HepG2 (cell line): ENCODE measurements around the gene DPYD. TPM values are rescaled to one million over a fixed set of nuclear protein-coding genes. Genes with fewer than 3 reads are reported as not detected.

Experiments used
- ATAC-seq: fragments of 200-7000 bp; cut with Tn5 transposase; 3 replicates; pipeline ENCODE4 v1.9.1; 2020; ENCODE audit warnings: mild to moderate bottlenecking, moderate library complexity
- BruUV-seq: library from RNA; stranded (reverse); fragments of 400-500 nt; replicated peaks from 2 replicates; lab custom pipeline; 2021; lab: Mats Ljungman, UMichigan
- CTCF ChIA-PET: fragments of 300-600 bp; formaldehyde crosslinking; extraction: SDS; loops from one replicate; lab custom pipeline; 2021; ENCODE audit warnings: low total read pairs, inconsistent platforms, low intra/inter-chr PET ratio; lab: Yijun Ruan, JAX
- POLR2A ChIA-PET: fragments of 350-600 bp; sonication (Branson Sonifier 250); formaldehyde crosslinking; loops from one replicate; lab custom pipeline; 2020; ENCODE audit warnings: antibody characterized with exemption, inconsistent platforms; lab: Yijun Ruan, JAX
- DNase-seq: peaks from one replicate; pipeline ENCODE4 v3.0.0-alpha.2; 2015; ENCODE audit warnings: low spot score
- FAIRE-seq: peaks from 3 replicates; lab custom pipeline; 2011; peaks lifted over from hg19 to GRCh38; lab: Jason Lieb, UNC
- H2AFZ ChIP-seq: one replicate; pipeline ENCODE4 v1.6.1; 2011; ENCODE audit warnings: low read length, inconsistent platforms
- H3K27ac ChIP-seq: fragments of 300-600 bp; 3 replicates; pipeline ENCODE4 v1.8.0; 2011; ENCODE audit warnings: mixed run types, mild to moderate bottlenecking, mixed read lengths, low read length, inconsistent platforms; ENCODE audit not compliant: insufficient read depth; ENCODE audit errors: extremely low read length
- H3K27me3 ChIP-seq, 2 experiments: fragments of 200-600 bp in 1 of 2; 2 replicates in 1 of 2; 3 replicates in 1 of 2; pipeline versions ENCODE4 v1.6.0 to v1.8.0; 2011; ENCODE audit warnings: low read length in 2 of 2, mild to moderate bottlenecking in 2 of 2, moderate library complexity in 2 of 2, inconsistent platforms in 1 of 2; ENCODE audit not compliant: insufficient read depth in 2 of 2, control insufficient read depth in 1 of 2
- H3K36me3 ChIP-seq, 2 experiments: fragments of 200-600 bp in 1 of 2; replicated peaks in 1 of 2; 2 replicates in 1 of 2; 3 replicates in 1 of 2; pipeline versions ENCODE4 v1.5.1 to v1.8.0; 2011; ENCODE audit warnings: low read length in 2 of 2, inconsistent platforms in 1 of 2; ENCODE audit not compliant: insufficient read depth in 2 of 2, control insufficient read depth in 1 of 2
- H3K4me1 ChIP-seq: 2 replicates; pipeline ENCODE4 v1.5.1; 2012; ENCODE audit warnings: low read length, inconsistent platforms; ENCODE audit not compliant: insufficient read depth
- H3K4me2 ChIP-seq: 2 replicates; pipeline ENCODE4 v1.6.0; 2011; ENCODE audit warnings: low read depth, low read length, inconsistent platforms
- H3K4me3 ChIP-seq, 3 experiments: fragments of 200-600 bp in 1 of 3; sonication (generic), shearing (Covaris generic) in 1 of 3; replicated peaks in 1 of 3; 2 replicates each; pipeline ENCODE4 v1.5.1; 2011 to 2016; ENCODE audit warnings: low read length in 3 of 3, inconsistent platforms in 2 of 3, low read depth in 2 of 3, mild to moderate bottlenecking in 2 of 3, control low read depth in 1 of 3, mixed read lengths in 1 of 3; ENCODE audit not compliant: insufficient read depth in 1 of 3
- H3K79me2 ChIP-seq: one replicate; pipeline ENCODE4 v1.6.1; 2011; ENCODE audit warnings: low read length, inconsistent platforms; ENCODE audit not compliant: insufficient read depth
- H3K9ac ChIP-seq: 2 replicates; pipeline ENCODE4 v1.6.0; 2011; ENCODE audit warnings: mild to moderate bottlenecking, low read depth, low read length, inconsistent platforms; ENCODE audit not compliant: insufficient read depth
- H3K9me3 ChIP-seq: 2 replicates; pipeline ENCODE4 v1.5.1; 2012; ENCODE audit warnings: mild to moderate bottlenecking, low read length
- H4K20me1 ChIP-seq: 2 replicates; pipeline ENCODE4 v1.6.0; 2011; ENCODE audit warnings: inconsistent platforms, mild to moderate bottlenecking, low read length, moderate library complexity; ENCODE audit not compliant: insufficient read depth
- GABPA ChIP-seq, 2 experiments: IDR thresholded peaks; 2 replicates each; pipeline ENCODE4 v1.6.1; 2011 to 2016; ENCODE audit warnings: low read depth in 2 of 2, low read length in 1 of 2, missing biosample characterization in 1 of 2, missing genetic modification characterization in 1 of 2
- HNRNPH1 ChIP-seq: fragments of 200-400 bp; formaldehyde crosslinking; optimal IDR thresholded peaks from 2 replicates; pipeline ENCODE3; 2017; ENCODE audit warnings: mild to moderate bottlenecking, low read depth, low read length
- IKZF1 ChIP-seq: fragments of 450-650 bp; IDR thresholded peaks from 2 replicates; pipeline ENCODE4 v1.7.1; 2016
- KLF15 ChIP-seq: sonication (generic); formaldehyde crosslinking; IDR thresholded peaks from 2 replicates; pipeline ENCODE4 v1.8.1; 2023; ENCODE audit warnings: borderline replicate concordance, mild to moderate bottlenecking, inconsistent platforms, missing genetic modification reagents, mixed read lengths
- NAIF1 ChIP-seq: sonication (generic); formaldehyde crosslinking; IDR thresholded peaks from 2 replicates; pipeline ENCODE4 v1.5.0; 2020; ENCODE audit warnings: mild to moderate bottlenecking, missing genetic modification reagents, borderline replicate concordance
- NCOA2 ChIP-seq: sonication (generic); formaldehyde crosslinking; IDR thresholded peaks from 2 replicates; pipeline ENCODE4 v1.8.0; 2022; ENCODE audit warnings: inconsistent platforms
- STAT5B ChIP-seq: sonication (generic); formaldehyde crosslinking; IDR thresholded peaks from 2 replicates; pipeline ENCODE4 v1.4.0; 2020; ENCODE audit warnings: missing genetic modification reagents
- ZNF281 ChIP-seq: sonication (generic); formaldehyde crosslinking; IDR thresholded peaks from 2 replicates; pipeline ENCODE4 v1.4.0; 2020; ENCODE audit warnings: missing genetic modification reagents, borderline replicate concordance
- ZNF292 ChIP-seq: sonication (generic); formaldehyde crosslinking; IDR thresholded peaks from 2 replicates; pipeline ENCODE4 v1.8.1; 2022; ENCODE audit warnings: mild to moderate bottlenecking, low read depth, missing genetic modification reagents, borderline replicate concordance
- ZNF382 ChIP-seq: sonication (generic); formaldehyde crosslinking; IDR thresholded peaks from 2 replicates; pipeline ENCODE4 v1.5.0; 2020; ENCODE audit warnings: missing genetic modification reagents, mild to moderate bottlenecking, borderline replicate concordance
- ZNF496 ChIP-seq: sonication (generic); formaldehyde crosslinking; IDR thresholded peaks from 2 replicates; pipeline ENCODE4 v1.8.1; 2023; ENCODE audit warnings: mild to moderate bottlenecking, moderate library complexity, missing genetic modification reagents; ENCODE audit not compliant: insufficient replicate concordance
- ZNF577 ChIP-seq: sonication (generic); formaldehyde crosslinking; IDR thresholded peaks from 2 replicates; pipeline ENCODE4 v1.4.0; 2020; ENCODE audit warnings: mild to moderate bottlenecking, low read depth, missing genetic modification reagents, borderline replicate concordance
- ZNF841 ChIP-seq: sonication (generic); formaldehyde crosslinking; IDR thresholded peaks from 2 replicates; pipeline ENCODE4 v1.8.1; 2023; ENCODE audit warnings: missing genetic modification reagents, borderline replicate concordance
- ZSCAN12 ChIP-seq: sonication (generic); formaldehyde crosslinking; IDR thresholded peaks from 2 replicates; pipeline ENCODE4 v1.9.0; 2021; ENCODE audit warnings: mild to moderate bottlenecking, missing genetic modification reagents
- ZSCAN21 ChIP-seq: sonication (generic); formaldehyde crosslinking; IDR thresholded peaks from 2 replicates; pipeline ENCODE4 v1.8.0; 2022; ENCODE audit warnings: mild to moderate bottlenecking, missing genetic modification reagents, moderate library complexity, borderline replicate concordance
- WGBS: methylation state at CpG from one replicate; pipeline ENCODE4 v1.1.6; 2017; ENCODE audit warnings: low lambda C conversion rate; 5-methylcytosine and 5-hydroxymethylcytosine counted together
- in situ Hi-C: cut with HindIII; loops from 2 replicates; pipeline ENCODE4 v1.10.0; 2017; ENCODE audit warnings: low pct_unique_long_range_greater_than_20kb; ENCODE audit not compliant: extremely low pct_ligation_motif_present
- intact Hi-C: fragments of 100-400 bp; cut with micrococcal nuclease; formaldehyde crosslinking; loops from one replicate; pipeline ENCODE4 v1.10.0; 2022; ENCODE audit not compliant: unreplicated experiment
- polyA plus RNA-seq, 8 experiments: library from polyadenylated mRNA; depleted of rRNA in 3 of 8; stranded (reverse) in 7 of 8; unstranded in 1 of 8; fragments of >200 nt; fragmentation: Illumina TruSeq in 4 of 8; extraction: Trizol in 4 of 8; gene quantifications; 2 replicates each; pipeline versions ENCODE4 v1.2.1 to v1.2.3, GENCODE V29; 2011 to 2016; ENCODE audit warnings: low read depth in 4 of 8, missing spikeins in 1 of 8, mixed read lengths in 1 of 8; ENCODE audit not compliant: insufficient read depth in 1 of 8
- total RNA-seq, 5 experiments: library from RNA; depleted of rRNA; stranded (reverse); fragments of >200 nt; fragmentation: Illumina TruSeq; extraction: Trizol; gene quantifications; 2 replicates each; pipeline ENCODE4 v1.2.3, GENCODE V29; 2016; ENCODE audit warnings: low read depth in 1 of 5
- TF ChIP-seq, protein P1 (sequence below): sonication (generic); formaldehyde crosslinking; IDR thresholded peaks from 2 replicates; pipeline ENCODE4 v1.5.1; 2020; ENCODE audit warnings: missing genetic modification reagents, mild to moderate bottlenecking, borderline replicate concordance
- TF ChIP-seq, protein P2 (sequence below): sonication (generic); formaldehyde crosslinking; IDR thresholded peaks from 2 replicates; pipeline ENCODE4 v1.8.1; 2023; ENCODE audit warnings: mild to moderate bottlenecking, moderate library complexity, missing genetic modification reagents

Gene DPYD
- total and polyA plus RNA-seq, 2 of the 13 experiments (the other 11 are each of a cell fraction or from before 2014, with no cell fraction given) = 1.3 to 3.4 TPM

DNA sequence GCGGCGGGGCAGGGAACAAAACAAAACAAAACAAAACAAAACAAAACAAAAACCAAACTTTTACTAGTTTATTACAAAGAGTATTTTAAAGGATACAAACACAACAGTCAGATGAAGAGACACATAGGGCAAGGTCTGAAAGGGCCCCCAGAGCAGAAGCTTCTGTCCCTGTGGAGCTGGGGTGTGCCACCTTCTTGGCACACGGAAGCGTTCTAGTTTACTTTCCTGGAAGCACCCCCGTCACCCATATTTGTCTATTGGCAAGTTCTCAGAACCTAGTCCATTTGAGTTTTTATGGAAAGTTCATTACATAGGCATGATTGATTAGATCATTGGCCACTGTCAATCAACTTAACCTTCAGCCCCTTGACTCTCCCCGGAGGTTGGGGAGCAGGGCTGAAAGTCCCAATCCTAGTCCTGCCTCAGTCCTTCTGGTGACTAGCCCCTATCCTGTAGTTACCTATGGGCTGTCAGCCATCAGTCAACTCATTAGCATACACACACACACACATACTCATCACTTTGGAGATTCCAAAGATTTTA is 380.4 kb downstream of the DPYD start:
- H4K20me1 ChIP-seq = no peaks in the 10 kb centered on the region
- no peak for TF ChIP-seq ZSCAN21
- TF ChIP-seq ZNF382 (CRISPR knock-in tag) = no peak
- no peak for TF ChIP-seq KLF15 (CRISPR knock-in tag)
- TF ChIP-seq, protein P1, sequence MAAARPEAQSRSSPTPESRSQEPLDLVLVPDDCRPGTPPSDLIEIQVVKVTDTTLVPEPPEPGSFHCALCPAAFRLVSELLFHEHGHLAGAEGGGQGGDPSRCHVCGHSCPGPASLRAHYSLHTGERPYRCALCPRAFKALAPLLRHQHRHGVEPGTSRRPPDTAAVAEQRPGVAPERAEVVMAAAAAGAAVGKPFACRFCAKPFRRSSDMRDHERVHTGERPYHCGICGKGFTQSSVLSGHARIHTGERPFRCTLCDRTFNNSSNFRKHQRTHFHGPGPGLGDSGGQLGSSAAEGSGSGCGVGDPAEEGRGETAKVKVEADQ (CRISPR knock-in tag) = no peak
- TF ChIP-seq NCOA2 (CRISPR knock-in tag) = no peak
- TF ChIP-seq ZNF496 (CRISPR knock-in tag) = no peak
- no peak for TF ChIP-seq ZNF841 (CRISPR knock-in tag)
- no peak for TF ChIP-seq ZNF577
- TF ChIP-seq ZNF292 (CRISPR knock-in tag) = no peak
- TF ChIP-seq, protein P2, sequence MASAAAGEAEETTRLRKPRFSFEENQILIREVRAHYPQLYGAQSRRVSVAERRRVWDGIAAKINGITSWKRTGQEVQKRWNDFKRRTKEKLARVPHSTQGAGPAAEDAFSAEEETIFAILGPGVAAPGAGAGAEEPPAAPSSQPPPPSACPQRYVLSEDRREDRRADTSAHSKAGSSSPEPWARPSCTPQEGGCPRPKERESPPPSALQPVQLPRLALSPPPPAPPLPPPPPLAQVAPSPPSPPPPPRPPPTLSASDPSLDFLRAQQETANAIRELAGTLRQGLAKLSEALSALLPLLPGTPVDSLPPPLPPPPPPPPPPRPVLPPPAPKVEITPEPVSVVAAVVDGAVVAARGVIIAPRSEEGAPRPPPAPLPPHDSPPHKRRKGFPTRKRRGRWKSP = no peak
- TF ChIP-seq NAIF1 (CRISPR knock-in tag) = no peak
- no peak for TF ChIP-seq GABPA (IDR thresholded peaks at IDR 0.05; ENCODE audit: low read depth, low read length)
- no peak for TF ChIP-seq GABPA (CRISPR knock-in tag; IDR thresholded peaks at IDR 0.05; ENCODE audit: low read depth)
- TF ChIP-seq STAT5B (CRISPR knock-in tag) = no peak
- no peak for TF ChIP-seq IKZF1
- no peak for TF ChIP-seq ZNF281 (CRISPR knock-in tag)
- no peak for TF ChIP-seq HNRNPH1
- TF ChIP-seq ZSCAN12 (CRISPR knock-in tag) = no peak
- TF ChIP-seq, all 625 proteins: peak for 0
- Histone ChIP-seq H3K4me3 (no peak overlapping the region), H3K9me3 (no peaks in the 10 kb centered on the region; the same call in 1 of the 2 replicates), H3K79me2 (no peaks in the 10 kb centered on the region), H3K9ac (no peak overlapping the region), H3K27ac (no peak overlapping the region), H3K27me3 (no peaks in the 10 kb centered on the region), H3K4me1 (no peaks in the 10 kb centered on the region), H3K4me2 (no peak overlapping the region), H2AFZ (no peak overlapping the region), H3K36me3 (no peaks in the 10 kb centered on the region)
- DNase-seq (no peak), FAIRE-seq (no peak), ATAC-seq (no peak)
- POLR2A ChIA-PET = no interaction called here
- CTCF ChIA-PET = no interaction called here
- no TSS peak for BruUV-seq
- in situ Hi-C loops (no loop called here), intact Hi-C loops (no loop called here)
- WGBS = 91% methylated on average over 6 of the region's 6 CpGs
